Gastrocnemius medialis (tissue), 4 donors: ENCODE measurements around the gene CHRNB4. TPM values are rescaled to one million over a fixed set of nuclear protein-coding genes. Genes with fewer than 3 reads are reported as not detected.
A peak's percentile ranks its signal among the peaks of the same experiment; 100 is the strongest.

Experiments
- ATAC-seq, 2 donors: fragments of 150-250 bp; one replicate each; pipeline ENCODE4 v1.9.1; 2016
- DNase-seq, 2 donors: peaks; one replicate each; pipeline ENCODE4 v3.0.0-alpha.2; 2019
- H3K27ac ChIP-seq, 4 donors: fragments of 200-600 bp; sonication (generic); 1 replicate in 1 of 4; 2 replicates in 3 of 4; pipeline ENCODE4 v1.5.1; 2016 to 2018; ENCODE audit warnings: mild to moderate bottlenecking in 2 of 4, moderate library complexity in 1 of 4
- H3K27me3 ChIP-seq, 3 donors: fragments of 200-600 bp; sonication (generic) in 2 of 3; 1 replicate in 1 of 3; 2 replicates in 2 of 3; pipeline versions ENCODE4 v1.5.1 to v1.6.0; 2016 to 2019; ENCODE audit warnings: mild to moderate bottlenecking in 1 of 3, moderate library complexity in 1 of 3
- H3K36me3 ChIP-seq, 2 donors: fragments of 200-600 bp; sonication (generic) in 1 of 2; one replicate each; pipeline ENCODE4 v1.5.1; 2017 to 2018
- H3K4me1 ChIP-seq, 2 donors: fragments of 200-600 bp; sonication (generic) in 1 of 2; one replicate each; pipeline ENCODE4 v1.5.1; 2016 to 2017; ENCODE audit warnings: mild to moderate bottlenecking in 2 of 2
- H3K4me3 ChIP-seq, 4 donors: fragments of 200-600 bp; sonication (generic) in 3 of 4; 1 replicate in 1 of 4; 2 replicates in 3 of 4; pipeline ENCODE4 v1.5.1; 2016 to 2019; ENCODE audit warnings: mild to moderate bottlenecking in 2 of 4
- H3K9me3 ChIP-seq, 3 donors: fragments of 200-600 bp; sonication (generic) in 2 of 3; 1 replicate in 1 of 3; 2 replicates in 2 of 3; pipeline ENCODE4 v1.5.1; 2016 to 2019
- CTCF ChIP-seq, 5 experiments: fragments of 450-650 bp in 3 of 5; fragments of 200-600 bp in 2 of 5; sonication (generic) in 2 of 5; IDR thresholded peaks in 4 of 5; conservative IDR thresholded peaks in 1 of 5; 1 replicate in 4 of 5; 2 replicates in 1 of 5; pipeline ENCODE4 v1.5.1; 2016 to 2019; ENCODE audit warnings: antibody characterized with exemption in 5 of 5, mild to moderate bottlenecking in 3 of 5, moderate library complexity in 3 of 5
- POLR2A ChIP-seq, 2 donors: fragments of 450-650 bp; IDR thresholded peaks; one replicate each; pipeline ENCODE4 v1.6.1; 2017; ENCODE audit warnings: antibody characterized with exemption in 2 of 2, mild to moderate bottlenecking in 2 of 2, moderate library complexity in 2 of 2
- in situ Hi-C, 4 donors: fragments of 200-750 bp; cut with MboI; loops; one replicate each; pipeline versions ENCODE4 v1.15.0 to v1.8.0; 2017; ENCODE audit warnings: low sequenced_read_pairs in 4 of 4
- intact Hi-C: fragments of 100-400 bp; cut with DNase I; formaldehyde crosslinking; loops from one replicate; pipeline ENCODE4 v1.15.1; 2023; ENCODE audit warnings: low total_unique reads
- total RNA-seq, 4 donors: library from RNA; depleted of rRNA; stranded (reverse); fragments of >200 nt; gene quantifications; one replicate each; pipeline versions ENCODE4 v1.1.0 to v1.2.3, GENCODE V29; 2016

The CHRNB4 gene, protein sequence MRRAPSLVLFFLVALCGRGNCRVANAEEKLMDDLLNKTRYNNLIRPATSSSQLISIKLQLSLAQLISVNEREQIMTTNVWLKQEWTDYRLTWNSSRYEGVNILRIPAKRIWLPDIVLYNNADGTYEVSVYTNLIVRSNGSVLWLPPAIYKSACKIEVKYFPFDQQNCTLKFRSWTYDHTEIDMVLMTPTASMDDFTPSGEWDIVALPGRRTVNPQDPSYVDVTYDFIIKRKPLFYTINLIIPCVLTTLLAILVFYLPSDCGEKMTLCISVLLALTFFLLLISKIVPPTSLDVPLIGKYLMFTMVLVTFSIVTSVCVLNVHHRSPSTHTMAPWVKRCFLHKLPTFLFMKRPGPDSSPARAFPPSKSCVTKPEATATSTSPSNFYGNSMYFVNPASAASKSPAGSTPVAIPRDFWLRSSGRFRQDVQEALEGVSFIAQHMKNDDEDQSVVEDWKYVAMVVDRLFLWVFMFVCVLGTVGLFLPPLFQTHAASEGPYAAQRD
- not detected for total RNA-seq

GRCh38 chr15:78641102-78641748 lies at the start of gene CHRNB4:
Gene CHRNB4, minus strand, starts transcription at chr15:78641210. Its CDS starts 77 bp downstream, at chr15:78641133.
- Histone ChIP-seq H3K4me3 (peak within 1 kb of the TSS; percentile 43 to 60 (median 45)), H3K27me3 (peaks cover 0 to 15% (median 13%) of the 10 kb centered on the region in 3 donors), H3K4me1 (peaks cover 5 to 8% of the 10 kb centered on the region in 2 donors), H3K27ac (no peak within 1 kb of the TSS), H3K9me3 (no peaks in the 10 kb centered on the region), H3K36me3 (no peaks in the 10 kb centered on the region)
- TF ChIP-seq POLR2A (IDR thresholded peaks at IDR 0.05): no peak
- no peak for TF ChIP-seq CTCF (IDR thresholded peaks at IDR 0.05 in 4 of 5, conservative IDR thresholded peaks at IDR 0.05 in 1 of 5)
- in situ Hi-C loops (loop anchor here in 1 of 4 donors (25.0 kb wide), 1 partner anchor 546 kb away; no protein-coding TSS in a partner anchor), intact Hi-C loops (no loop called here)
- ATAC-seq: no peak
- DNase-seq: no peak

GRCh38 chr15:78689626-78690025 lies 48.6 kb upstream of the CHRNB4 start:
- Histone ChIP-seq H3K36me3 (no peaks in the 10 kb centered on the region), H3K27me3 (no peaks in the 10 kb centered on the region), H3K9me3 (no peaks in the 10 kb centered on the region), H3K4me3 (no peak overlapping the region), H3K27ac (no peak overlapping the region), H3K4me1 (no peaks in the 10 kb centered on the region)
- intact Hi-C loops (no loop called here), in situ Hi-C loops (loop anchor here in 1 of 4 donors (10.0 kb wide), 1 partner anchor 65 kb away; the partner anchor contains the start of gene CHRNA3)
- DNase-seq: no peak
- ATAC-seq: no peak
- TF ChIP-seq CTCF (IDR thresholded peaks at IDR 0.05 in 4 of 5, conservative IDR thresholded peaks at IDR 0.05 in 1 of 5) (no peak), POLR2A (IDR thresholded peaks at IDR 0.05) (no peak)

DNA sequence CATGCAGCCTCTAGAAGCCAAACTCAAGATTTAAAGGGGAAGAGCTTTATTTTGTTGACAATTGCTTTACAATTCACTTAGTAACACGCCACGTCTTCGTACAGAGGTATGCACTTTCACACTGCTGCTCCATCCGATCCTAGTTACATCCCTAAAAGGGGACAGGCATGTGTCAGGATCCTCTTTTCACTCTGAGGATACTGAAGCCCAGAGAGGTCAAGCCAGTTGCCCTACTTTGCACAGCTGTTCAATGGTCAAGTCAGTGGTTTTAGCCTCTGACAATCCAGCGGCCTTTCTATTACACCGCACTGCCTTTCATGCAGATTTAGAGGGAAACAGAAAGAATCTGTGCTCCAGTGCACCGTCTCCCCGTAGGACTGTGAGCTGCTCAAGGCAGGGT lies 44.9 kb upstream of the CHRNB4 start:
- Histone ChIP-seq H3K4me1 (no peaks in the 10 kb centered on the region), H3K36me3 (no peaks in the 10 kb centered on the region), H3K27ac (no peak overlapping the region), H3K4me3 (no peak overlapping the region), H3K9me3 (no peaks in the 10 kb centered on the region), H3K27me3 (no peaks in the 10 kb centered on the region)
- ATAC-seq: no peak
- intact Hi-C loops: no loop called here
- TF ChIP-seq CTCF (IDR thresholded peaks at IDR 0.05 in 4 of 5, conservative IDR thresholded peaks at IDR 0.05 in 1 of 5): no peak
- no peak for TF ChIP-seq POLR2A (IDR thresholded peaks at IDR 0.05)
- DNase-seq: no peak
- in situ Hi-C loops: no loop called here

DNA sequence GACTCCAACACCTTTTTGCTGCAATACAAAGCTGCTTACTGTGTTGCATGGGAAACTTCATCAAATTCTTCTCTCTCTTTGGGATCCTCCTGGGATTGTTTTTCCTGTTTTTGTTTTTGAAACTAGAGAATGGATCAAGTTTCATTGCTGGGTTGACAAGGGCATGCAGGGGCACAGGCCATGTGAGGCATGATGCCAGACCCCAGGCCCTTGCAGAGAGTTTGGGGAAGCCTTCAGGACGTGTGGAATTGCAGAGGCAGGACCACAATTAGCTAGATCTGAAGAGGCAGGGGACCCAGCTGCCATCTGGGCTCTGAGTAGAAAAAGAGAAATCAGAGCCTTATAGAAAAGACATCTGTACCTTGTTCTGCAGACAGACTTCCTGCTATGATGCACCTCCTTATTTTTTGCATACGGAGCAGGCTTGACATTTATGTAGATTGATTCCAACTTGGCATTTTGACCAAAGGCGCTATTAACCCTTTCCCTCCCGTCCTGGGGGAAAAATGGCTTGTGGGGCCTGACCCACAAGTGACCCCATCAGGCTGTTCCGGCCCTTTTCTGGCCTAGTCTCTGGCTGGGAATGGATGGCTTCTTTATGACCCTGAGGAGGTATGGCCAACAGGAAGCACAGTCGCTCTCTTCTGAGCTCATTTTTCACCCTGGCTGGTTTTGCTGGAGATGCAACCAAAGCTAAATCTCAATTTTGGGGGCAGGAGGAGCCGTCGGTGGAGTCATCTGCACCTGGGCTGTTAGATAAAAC lies 44.3 kb upstream of the CHRNB4 start:
- in situ Hi-C loops: no loop called here
- Histone ChIP-seq H3K27ac (no peak overlapping the region), H3K4me1 (no peaks in the 10 kb centered on the region), H3K36me3 (no peaks in the 10 kb centered on the region), H3K4me3 (no peak overlapping the region), H3K9me3 (no peaks in the 10 kb centered on the region), H3K27me3 (no peaks in the 10 kb centered on the region)
- TF ChIP-seq CTCF (IDR thresholded peaks at IDR 0.05 in 4 of 5, conservative IDR thresholded peaks at IDR 0.05 in 1 of 5): no peak
- no peak for TF ChIP-seq POLR2A (IDR thresholded peaks at IDR 0.05)
- ATAC-seq (no peak), DNase-seq (no peak)
- intact Hi-C loops: no loop called here
